ENCODE results near the gene LVRN.

Gene LVRN

GRCh38 chr5:116075191-116075831 lies 113.0 kb downstream of the LVRN start:
- no peak overlapping the region for H3K4me3 ChIP-seq (ENCODE audit: low read depth, low read length)
- DNase-seq (ENCODE audit: low read depth), result no peak
- in situ Hi-C loops (cut with HindIII; ENCODE audit: low sequenced_read_pairs), result no loop called here
- no peak for TF ChIP-seq CTCF (IDR thresholded peaks at IDR 0.05; ENCODE audit: low read depth, low read length, missing control alignments)

GRCh38 chr5:116076496-116076895 lies 114.2 kb downstream of the LVRN start:
- no peak for DNase-seq (ENCODE audit: low read depth)
- in situ Hi-C loops (cut with HindIII; ENCODE audit: low sequenced_read_pairs), result no loop called here
- no peak overlapping the region for H3K4me3 ChIP-seq (ENCODE audit: low read depth, low read length)
- no peak for TF ChIP-seq CTCF (IDR thresholded peaks at IDR 0.05; ENCODE audit: low read depth, low read length, missing control alignments)
